HG02610 (cell line): ENCODE measurements around the gene BMP2.

Experiments
- ATAC-seq: cut with Tn5 transposase; IDR thresholded peaks from one replicate; pipeline ENCODE4 v1.9.1; 2021; ENCODE audit warnings: mild to moderate bottlenecking, moderate library complexity; ENCODE audit not compliant: unreplicated experiment

Gene BMP2

DNA sequence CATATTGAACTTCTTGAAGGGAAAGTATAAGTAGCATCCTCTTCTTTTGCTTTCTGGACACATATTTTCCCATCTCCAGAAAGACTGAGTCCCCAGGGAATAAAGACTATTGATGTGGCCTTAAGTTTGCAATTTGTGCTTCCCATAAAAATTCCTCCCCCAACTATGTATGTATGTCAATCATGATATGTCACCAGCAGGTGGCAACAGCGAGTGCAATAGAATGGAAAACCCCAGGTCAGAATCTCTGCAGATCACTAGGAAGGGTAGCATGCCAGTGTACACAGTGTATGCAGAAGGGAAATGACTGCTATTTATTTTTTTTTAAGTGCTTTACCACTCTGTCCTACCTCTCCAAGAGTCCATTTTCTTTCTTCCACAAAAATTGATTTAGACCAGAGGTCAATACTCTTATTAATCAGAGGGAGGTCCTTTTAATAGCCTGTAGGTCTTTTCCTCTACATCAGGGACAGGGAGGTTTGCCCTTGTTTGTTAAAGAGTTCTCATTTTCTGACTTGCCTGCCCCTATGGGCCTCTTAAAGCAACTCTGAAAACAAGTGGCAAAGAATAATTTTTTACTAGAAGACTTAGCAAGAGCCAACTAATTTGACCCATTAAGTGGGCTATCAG lies 61.4 kb downstream of the BMP2 start:
- ATAC-seq: peak; percentile 93

- no peak for ATAC-seq
These were observed 62.1 kb downstream of the BMP2 start for GRCh38 chr20:6829510-6830116.
